HepG2 (cell line): ENCODE data around the gene FRAS1. TPM values are rescaled to one million over a fixed set of nuclear protein-coding genes. Genes with fewer than 3 reads are reported as not detected.
"Not testable (repeated sequence)": the region's sequence is repeated elsewhere in the genome, so short reads cannot be mapped to it uniquely, and the experiment has no call there.

ENCODE experiments used
- ATAC-seq: fragments of 200-7000 bp; cut with Tn5 transposase; 3 replicates; pipeline ENCODE4 v1.9.1; 2020; ENCODE audit warnings: mild to moderate bottlenecking, moderate library complexity
- BruUV-seq: library from RNA; stranded (reverse); fragments of 400-500 nt; replicated peaks from 2 replicates; lab custom pipeline; 2021; lab: Mats Ljungman, UMichigan
- CTCF ChIA-PET: fragments of 300-600 bp; formaldehyde crosslinking; extraction: SDS; loops from one replicate; lab custom pipeline; 2021; ENCODE audit warnings: low total read pairs, inconsistent platforms, low intra/inter-chr PET ratio; lab: Yijun Ruan, JAX
- POLR2A ChIA-PET: fragments of 350-600 bp; sonication (Branson Sonifier 250); formaldehyde crosslinking; loops from one replicate; lab custom pipeline; 2020; ENCODE audit warnings: antibody characterized with exemption, inconsistent platforms; lab: Yijun Ruan, JAX
- DNase-seq: peaks from one replicate; pipeline ENCODE4 v3.0.0-alpha.2; 2015; ENCODE audit warnings: low spot score
- FAIRE-seq: peaks from 3 replicates; lab custom pipeline; 2011; peaks lifted over from hg19 to GRCh38; lab: Jason Lieb, UNC
- H2AFZ ChIP-seq: one replicate; pipeline ENCODE4 v1.6.1; 2011; ENCODE audit warnings: low read length, inconsistent platforms
- H3K27ac ChIP-seq: fragments of 300-600 bp; 3 replicates; pipeline ENCODE4 v1.8.0; 2011; ENCODE audit warnings: mixed run types, mild to moderate bottlenecking, mixed read lengths, low read length, inconsistent platforms; ENCODE audit not compliant: insufficient read depth; ENCODE audit errors: extremely low read length
- H3K27me3 ChIP-seq, 2 experiments: fragments of 200-600 bp in 1 of 2; 2 replicates in 1 of 2; 3 replicates in 1 of 2; pipeline versions ENCODE4 v1.6.0 to v1.8.0; 2011; ENCODE audit warnings: low read length in 2 of 2, mild to moderate bottlenecking in 2 of 2, moderate library complexity in 2 of 2, inconsistent platforms in 1 of 2; ENCODE audit not compliant: insufficient read depth in 2 of 2, control insufficient read depth in 1 of 2
- H3K36me3 ChIP-seq, 2 experiments: fragments of 200-600 bp in 1 of 2; replicated peaks in 1 of 2; 2 replicates in 1 of 2; 3 replicates in 1 of 2; pipeline versions ENCODE4 v1.5.1 to v1.8.0; 2011; ENCODE audit warnings: low read length in 2 of 2, inconsistent platforms in 1 of 2; ENCODE audit not compliant: insufficient read depth in 2 of 2, control insufficient read depth in 1 of 2
- H3K4me1 ChIP-seq: 2 replicates; pipeline ENCODE4 v1.5.1; 2012; ENCODE audit warnings: low read length, inconsistent platforms; ENCODE audit not compliant: insufficient read depth
- H3K4me2 ChIP-seq: 2 replicates; pipeline ENCODE4 v1.6.0; 2011; ENCODE audit warnings: low read depth, low read length, inconsistent platforms
- H3K4me3 ChIP-seq, 3 experiments: fragments of 200-600 bp in 1 of 3; sonication (generic), shearing (Covaris generic) in 1 of 3; replicated peaks in 1 of 3; 2 replicates each; pipeline ENCODE4 v1.5.1; 2011 to 2016; ENCODE audit warnings: low read length in 3 of 3, inconsistent platforms in 2 of 3, low read depth in 2 of 3, mild to moderate bottlenecking in 2 of 3, control low read depth in 1 of 3, mixed read lengths in 1 of 3; ENCODE audit not compliant: insufficient read depth in 1 of 3
- H3K79me2 ChIP-seq: one replicate; pipeline ENCODE4 v1.6.1; 2011; ENCODE audit warnings: low read length, inconsistent platforms; ENCODE audit not compliant: insufficient read depth
- H3K9ac ChIP-seq: 2 replicates; pipeline ENCODE4 v1.6.0; 2011; ENCODE audit warnings: mild to moderate bottlenecking, low read depth, low read length, inconsistent platforms; ENCODE audit not compliant: insufficient read depth
- H3K9me3 ChIP-seq: 2 replicates; pipeline ENCODE4 v1.5.1; 2012; ENCODE audit warnings: mild to moderate bottlenecking, low read length
- H4K20me1 ChIP-seq: 2 replicates; pipeline ENCODE4 v1.6.0; 2011; ENCODE audit warnings: inconsistent platforms, mild to moderate bottlenecking, low read length, moderate library complexity; ENCODE audit not compliant: insufficient read depth
- HDAC6 ChIP-seq: fragments of 200-600 bp; sonication (generic); IDR thresholded peaks from 2 replicates; pipeline ENCODE4 v1.7.0; 2017; ENCODE audit warnings: mild to moderate bottlenecking, antibody characterized with exemption, low read length, low read depth
- IRF1 ChIP-seq: sonication (generic); formaldehyde crosslinking; IDR thresholded peaks from 2 replicates; pipeline ENCODE4 v1.4.0; 2020; ENCODE audit warnings: low read depth, mild to moderate bottlenecking, missing genetic modification reagents
- MTA3 ChIP-seq: sonication (generic); formaldehyde crosslinking; IDR thresholded peaks from 2 replicates; pipeline ENCODE4 v1.4.0; 2020; ENCODE audit warnings: missing genetic modification reagents
- NFAT5 ChIP-seq: sonication (generic); formaldehyde crosslinking; IDR thresholded peaks from 2 replicates; pipeline ENCODE4 v1.4.0; 2020; ENCODE audit warnings: missing genetic modification reagents
- SIX1 ChIP-seq: sonication (generic); formaldehyde crosslinking; IDR thresholded peaks from 2 replicates; pipeline ENCODE4 v1.4.0; 2020; ENCODE audit warnings: missing genetic modification reagents, borderline replicate concordance
- YEATS2 ChIP-seq: sonication (generic); formaldehyde crosslinking; IDR thresholded peaks from 2 replicates; pipeline ENCODE4 v1.4.0; 2020; ENCODE audit warnings: missing genetic modification reagents, borderline replicate concordance
- ZBTB3 ChIP-seq: sonication (generic); formaldehyde crosslinking; IDR thresholded peaks from 2 replicates; pipeline ENCODE4 v1.4.0; 2020; ENCODE audit warnings: low read depth, mild to moderate bottlenecking, moderate library complexity, missing genetic modification reagents, borderline replicate concordance
- ZBTB42 ChIP-seq: sonication (generic); formaldehyde crosslinking; IDR thresholded peaks from 2 replicates; pipeline ENCODE4 v1.5.0; 2020; ENCODE audit warnings: mild to moderate bottlenecking, missing genetic modification reagents
- ZFP37 ChIP-seq: sonication (generic); formaldehyde crosslinking; IDR thresholded peaks from 2 replicates; pipeline ENCODE4 v1.4.0; 2020; ENCODE audit warnings: missing genetic modification reagents, borderline replicate concordance
- ZNF317 ChIP-seq: sonication (generic); formaldehyde crosslinking; IDR thresholded peaks from 2 replicates; pipeline ENCODE4 v1.5.0; 2020; ENCODE audit warnings: mild to moderate bottlenecking, missing genetic modification reagents
- ZNF431 ChIP-seq: sonication (generic); formaldehyde crosslinking; IDR thresholded peaks from 2 replicates; pipeline ENCODE4 v1.9.0; 2022; ENCODE audit warnings: missing genetic modification reagents, low read depth, mild to moderate bottlenecking, borderline replicate concordance
- WGBS: methylation state at CpG from one replicate; pipeline ENCODE4 v1.1.6; 2017; ENCODE audit warnings: low lambda C conversion rate; 5-methylcytosine and 5-hydroxymethylcytosine counted together
- in situ Hi-C: cut with HindIII; loops from 2 replicates; pipeline ENCODE4 v1.10.0; 2017; ENCODE audit warnings: low pct_unique_long_range_greater_than_20kb; ENCODE audit not compliant: extremely low pct_ligation_motif_present
- intact Hi-C: fragments of 100-400 bp; cut with micrococcal nuclease; formaldehyde crosslinking; loops from one replicate; pipeline ENCODE4 v1.10.0; 2022; ENCODE audit not compliant: unreplicated experiment
- polyA plus RNA-seq, 8 experiments: library from polyadenylated mRNA; depleted of rRNA in 3 of 8; stranded (reverse) in 7 of 8; unstranded in 1 of 8; fragments of >200 nt; fragmentation: Illumina TruSeq in 4 of 8; extraction: Trizol in 4 of 8; gene quantifications; 2 replicates each; pipeline versions ENCODE4 v1.2.1 to v1.2.3, GENCODE V29; 2011 to 2016; ENCODE audit warnings: low read depth in 4 of 8, missing spikeins in 1 of 8, mixed read lengths in 1 of 8; ENCODE audit not compliant: insufficient read depth in 1 of 8
- total RNA-seq, 5 experiments: library from RNA; depleted of rRNA; stranded (reverse); fragments of >200 nt; fragmentation: Illumina TruSeq; extraction: Trizol; gene quantifications; 2 replicates each; pipeline ENCODE4 v1.2.3, GENCODE V29; 2016; ENCODE audit warnings: low read depth in 1 of 5

Gene FRAS1
- total and polyA plus RNA-seq, 2 of the 13 experiments (the other 11 are each of a cell fraction or from before 2014, with no cell fraction given) = 22.5 to 31.6 TPM

GRCh38 chr4:78275450-78275849 is 218.3 kb downstream of the FRAS1 start:
- H3K27me3 ChIP-seq, H3K27ac ChIP-seq, POLR2A ChIA-PET, H3K4me3 ChIP-seq, H3K4me1 ChIP-seq, ATAC-seq, H3K4me2 ChIP-seq, H3K9me3 ChIP-seq, H2AFZ ChIP-seq, H3K79me2 ChIP-seq, intact Hi-C loops, FAIRE-seq, H3K9ac ChIP-seq, H4K20me1 ChIP-seq, BruUV-seq, in situ Hi-C loops, CTCF ChIA-PET, DNase-seq: not testable (repeated sequence)
- peak; percentile 92 for TF ChIP-seq ZNF317 (CRISPR knock-in tag)
- H3K36me3 ChIP-seq = peaks cover 6 to 23% of the 10 kb centered on the region in 2 experiments; a peak in 4 of 5 replicates
- WGBS = 25% methylated on average over 4 of the region's 4 CpGs

GRCh38 chr4:78286281-78286680 is 229.2 kb downstream of the FRAS1 start:
- intact Hi-C loops (no loop called here), in situ Hi-C loops (no loop called here)
- DNase-seq = no peak
- WGBS = 93% methylated on average over 5 of the region's 5 CpGs
- no peaks in the 10 kb centered on the region for H4K20me1 ChIP-seq
- no peak overlapping the region for H3K9ac ChIP-seq
- H3K4me3 ChIP-seq = no peak overlapping the region
- FAIRE-seq = no peak
- no peaks in the 10 kb centered on the region for H3K27me3 ChIP-seq
- ChIA-PET POLR2A (no interaction called here), CTCF (no interaction called here)
- no TSS peak for BruUV-seq
- H3K79me2 ChIP-seq = no peaks in the 10 kb centered on the region
- no peak for ATAC-seq
- TF ChIP-seq ZBTB42 (CRISPR knock-in tag) (no peak), ZBTB3 (CRISPR knock-in tag) (no peak), ZNF431 (CRISPR knock-in tag) (no peak), HDAC6 (no peak), ZFP37 (CRISPR knock-in tag) (no peak), SIX1 (CRISPR knock-in tag) (no peak), NFAT5 (CRISPR knock-in tag) (no peak), IRF1 (CRISPR knock-in tag) (no peak), YEATS2 (CRISPR knock-in tag) (no peak), MTA3 (CRISPR knock-in tag) (no peak)
- H3K4me1 ChIP-seq = no peaks in the 10 kb centered on the region
- H3K36me3 ChIP-seq = peaks cover 18 to 56% of the 10 kb centered on the region in 2 experiments
- no peaks in the 10 kb centered on the region for H3K9me3 ChIP-seq
- H2AFZ ChIP-seq = no peak overlapping the region
- H3K4me2 ChIP-seq = no peak overlapping the region
- H3K27ac ChIP-seq = no peak overlapping the region
